Measurements from ENCODE around the gene PID1.
"Not testable (repeated sequence)": the region's sequence is repeated elsewhere in the genome, so short reads cannot be mapped to it uniquely, and the experiment has no call there.

The PID1 gene

GRCh38 chr2:229111744-229112143 lies 159.3 kb downstream of the PID1 start:
- DNase-seq (ENCODE audit: low read depth in 2 of 2) = no peak

- DNase-seq (ENCODE audit: low read depth in 2 of 2) = no peak
Measured at GRCh38 chr2:229109195-229109594, 161.9 kb downstream of the PID1 start.

- no peak for DNase-seq (ENCODE audit: low read depth in 2 of 2)
Measured at GRCh38 chr2:229107601-229108000, 163.5 kb downstream of the PID1 start.

GRCh38 chr2:229104974-229105387 lies 166.1 kb downstream of the PID1 start:
- DNase-seq (ENCODE audit: low read depth in 2 of 2) = no peak

- DNase-seq (ENCODE audit: low read depth in 2 of 2) = no peak
Measured at GRCh38 chr2:229104025-229104424, 167.1 kb downstream of the PID1 start.

GRCh38 chr2:229101314-229101713 lies 169.8 kb downstream of the PID1 start:
- no peak for DNase-seq (ENCODE audit: low read depth in 2 of 2)

- DNase-seq (ENCODE audit: low read depth in 2 of 2) = no peak
Measured at GRCh38 chr2:229099231-229099630, 171.9 kb downstream of the PID1 start.

- DNase-seq (ENCODE audit: low read depth in 2 of 2) = no peak
Measured at GRCh38 chr2:229098801-229099200, 172.3 kb downstream of the PID1 start.

- DNase-seq (ENCODE audit: low read depth in 2 of 2) = no peak
Measured at GRCh38 chr2:229096409-229097066, 174.5 kb downstream of the PID1 start.

- DNase-seq (ENCODE audit: low read depth in 2 of 2) = no peak
Measured at GRCh38 chr2:229095472-229095871, 175.6 kb downstream of the PID1 start.

GRCh38 chr2:229090225-229090624 lies 180.9 kb downstream of the PID1 start:
- no peak for DNase-seq (ENCODE audit: low read depth in 2 of 2)

GRCh38 chr2:229089776-229090175 lies 181.3 kb downstream of the PID1 start:
- no peak for DNase-seq (ENCODE audit: low read depth in 2 of 2)

- no peak for DNase-seq (ENCODE audit: low read depth in 2 of 2)
Measured at GRCh38 chr2:229088966-229089700, 182.0 kb downstream of the PID1 start.

- DNase-seq (ENCODE audit: low read depth in 2 of 2) = no peak
Measured at GRCh38 chr2:229088517-229088913, 182.6 kb downstream of the PID1 start.

GRCh38 chr2:229087843-229088516 lies 183.1 kb downstream of the PID1 start:
- DNase-seq (ENCODE audit: low read depth in 2 of 2) = no peak

- DNase-seq (ENCODE audit: low read depth in 2 of 2) = no peak
Measured at GRCh38 chr2:229087267-229087666, 183.8 kb downstream of the PID1 start.

- DNase-seq (ENCODE audit: low read depth in 2 of 2) = no peak
Measured at GRCh38 chr2:229085439-229085838, 185.6 kb downstream of the PID1 start.

- DNase-seq (ENCODE audit: low read depth in 2 of 2) = no peak
Measured at GRCh38 chr2:229084447-229084846, 186.6 kb downstream of the PID1 start.

- DNase-seq (ENCODE audit: low read depth in 2 of 2) = no peak
Measured at GRCh38 chr2:229083606-229084340, 187.3 kb downstream of the PID1 start.

- DNase-seq (ENCODE audit: low read depth in 2 of 2) = no peak
Measured at GRCh38 chr2:229081411-229081810, 189.7 kb downstream of the PID1 start.

- DNase-seq (ENCODE audit: low read depth in 2 of 2) = no peak
Measured at GRCh38 chr2:229080172-229080571, 190.9 kb downstream of the PID1 start.

- DNase-seq (ENCODE audit: low read depth in 2 of 2) = not testable (repeated sequence)
Measured at GRCh38 chr2:229076886-229077285, 194.2 kb downstream of the PID1 start.
